ENCODE results near the gene ASB6.

- TF ChIP-seq CTCF (conservative IDR thresholded peaks at IDR 0.05; ENCODE audit: low read depth, low read length) (no peak), EZH2 (IDR thresholded peaks at IDR 0.05; ENCODE audit: low read length, unreplicated experiment) (no peak)
Measured at GRCh38 chr9:129664746-129665388, 22.9 kb upstream of the ASB6 start.
